GM21723 (cell line): Measurements from ENCODE around the gene MYO5C.
"Not testable (repeated sequence)": the region's sequence is repeated elsewhere in the genome, so short reads cannot be mapped to it uniquely, and the experiment has no call there.

Source experiments
- ATAC-seq: cut with Tn5 transposase; IDR thresholded peaks from one replicate; pipeline ENCODE4 v1.9.1; 2021; ENCODE audit warnings: mild to moderate bottlenecking, moderate library complexity; ENCODE audit not compliant: unreplicated experiment

The MYO5C gene

GRCh38 chr15:52181938-52182780 lies 113.4 kb downstream of the MYO5C start:
- ATAC-seq = no peak

- ATAC-seq = no peak
Observed at GRCh38 chr15:52180851-52181450, 114.7 kb downstream of the MYO5C start.

- ATAC-seq = peak; percentile 44
Observed at GRCh38 chr15:52180196-52180835, 115.3 kb downstream of the MYO5C start.

- ATAC-seq = peak; percentile 83
Observed at GRCh38 chr15:52179278-52180195, 116.1 kb downstream of the MYO5C start.

GRCh38 chr15:52178765-52179164 lies 116.8 kb downstream of the MYO5C start:
- no peak for ATAC-seq

- no peak for ATAC-seq
Observed at GRCh38 chr15:52172869-52173268, 122.7 kb downstream of the MYO5C start.

- no peak for ATAC-seq
Observed at GRCh38 chr15:52171807-52172206, 123.8 kb downstream of the MYO5C start.

- no peak for ATAC-seq
Observed at GRCh38 chr15:52171386-52171785, 124.2 kb downstream of the MYO5C start.

- ATAC-seq = not testable (repeated sequence)
Observed at GRCh38 chr15:52170199-52170598, 125.4 kb downstream of the MYO5C start.

GRCh38 chr15:52165494-52166131 lies 130.0 kb downstream of the MYO5C start:
- ATAC-seq = not testable (repeated sequence)

- ATAC-seq = no peak
Observed at GRCh38 chr15:52164631-52165265, 130.9 kb downstream of the MYO5C start.

- ATAC-seq = no peak
Observed at GRCh38 chr15:52163321-52164190, 132.0 kb downstream of the MYO5C start.

- no peak for ATAC-seq
Observed at GRCh38 chr15:52162876-52163275, 132.7 kb downstream of the MYO5C start.

GRCh38 chr15:52162260-52162659 lies 133.3 kb downstream of the MYO5C start:
- ATAC-seq = no peak

GRCh38 chr15:52161406-52161966 lies 134.1 kb downstream of the MYO5C start:
- no peak for ATAC-seq

GRCh38 chr15:52159645-52160044 lies 136.0 kb downstream of the MYO5C start:
- no peak for ATAC-seq

GRCh38 chr15:52158084-52158765 lies 137.4 kb downstream of the MYO5C start:
- no peak for ATAC-seq

- ATAC-seq = no peak
Observed at GRCh38 chr15:52155878-52156277, 139.7 kb downstream of the MYO5C start.
